PFSK-1 (cell line): ENCODE data around the gene CEP78.

Experiments used
- FOXP2 ChIP-seq: optimal IDR thresholded peaks from 2 replicates; pipeline ENCODE3; 2011; ENCODE audit warnings: borderline replicate concordance, control low read depth, inconsistent platforms; ENCODE audit not compliant: insufficient read depth; ENCODE audit errors: extremely low read length, extremely low read depth
- POLR2AphosphoS5 ChIP-seq: IDR thresholded peaks from 2 replicates; pipeline ENCODE4 v1.6.1; 2012; ENCODE audit warnings: low read depth, mild to moderate bottlenecking, control low read depth, low read length, moderate library complexity
- SIN3A ChIP-seq: IDR thresholded peaks from 2 replicates; pipeline ENCODE4 v1.6.1; 2012; ENCODE audit warnings: mild to moderate bottlenecking, low read length, moderate library complexity, borderline replicate concordance; ENCODE audit not compliant: insufficient read depth
- TAF1 ChIP-seq: IDR thresholded peaks from 2 replicates; pipeline ENCODE4 v1.6.1; 2012; ENCODE audit warnings: low read length, control low read depth, borderline replicate concordance; ENCODE audit not compliant: insufficient read depth
- TF ChIP-seq, protein P1 (sequence below), 2 experiments: IDR thresholded peaks; 2 replicates each; pipeline versions ENCODE4 v1.6.1 to v1.8.0; 2011 to 2012; ENCODE audit warnings: low read depth in 2 of 2, low read length in 2 of 2, control low read depth in 1 of 2, inconsistent platforms in 1 of 2, mild to moderate bottlenecking in 1 of 2, moderate library complexity in 1 of 2; ENCODE audit not compliant: insufficient read depth in 1 of 2

DNA sequence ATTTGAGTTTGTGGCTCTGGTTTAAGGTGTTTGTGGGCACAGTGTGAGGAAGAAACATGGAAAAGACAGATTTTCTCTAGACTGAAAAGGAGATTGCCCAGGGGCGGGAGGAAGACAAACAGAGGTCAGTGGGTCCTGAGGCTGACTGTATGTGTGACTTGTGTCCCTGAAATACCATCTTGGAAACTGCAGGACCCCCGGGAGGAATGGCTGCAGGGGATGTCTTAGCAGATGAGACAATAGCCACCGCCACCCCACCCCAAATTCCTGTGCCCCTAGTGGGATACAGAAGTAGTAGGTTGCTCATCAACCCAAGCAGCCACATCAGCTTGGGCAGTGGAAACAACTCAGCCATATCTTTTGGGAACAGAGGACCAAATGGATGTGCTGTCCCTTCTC lies 59.3 kb downstream of the CEP78 start:
- TF ChIP-seq POLR2AphosphoS5 (no peak), TAF1 (no peak), SIN3A (no peak), FOXP2 (no peak)
- TF ChIP-seq, protein P1, sequence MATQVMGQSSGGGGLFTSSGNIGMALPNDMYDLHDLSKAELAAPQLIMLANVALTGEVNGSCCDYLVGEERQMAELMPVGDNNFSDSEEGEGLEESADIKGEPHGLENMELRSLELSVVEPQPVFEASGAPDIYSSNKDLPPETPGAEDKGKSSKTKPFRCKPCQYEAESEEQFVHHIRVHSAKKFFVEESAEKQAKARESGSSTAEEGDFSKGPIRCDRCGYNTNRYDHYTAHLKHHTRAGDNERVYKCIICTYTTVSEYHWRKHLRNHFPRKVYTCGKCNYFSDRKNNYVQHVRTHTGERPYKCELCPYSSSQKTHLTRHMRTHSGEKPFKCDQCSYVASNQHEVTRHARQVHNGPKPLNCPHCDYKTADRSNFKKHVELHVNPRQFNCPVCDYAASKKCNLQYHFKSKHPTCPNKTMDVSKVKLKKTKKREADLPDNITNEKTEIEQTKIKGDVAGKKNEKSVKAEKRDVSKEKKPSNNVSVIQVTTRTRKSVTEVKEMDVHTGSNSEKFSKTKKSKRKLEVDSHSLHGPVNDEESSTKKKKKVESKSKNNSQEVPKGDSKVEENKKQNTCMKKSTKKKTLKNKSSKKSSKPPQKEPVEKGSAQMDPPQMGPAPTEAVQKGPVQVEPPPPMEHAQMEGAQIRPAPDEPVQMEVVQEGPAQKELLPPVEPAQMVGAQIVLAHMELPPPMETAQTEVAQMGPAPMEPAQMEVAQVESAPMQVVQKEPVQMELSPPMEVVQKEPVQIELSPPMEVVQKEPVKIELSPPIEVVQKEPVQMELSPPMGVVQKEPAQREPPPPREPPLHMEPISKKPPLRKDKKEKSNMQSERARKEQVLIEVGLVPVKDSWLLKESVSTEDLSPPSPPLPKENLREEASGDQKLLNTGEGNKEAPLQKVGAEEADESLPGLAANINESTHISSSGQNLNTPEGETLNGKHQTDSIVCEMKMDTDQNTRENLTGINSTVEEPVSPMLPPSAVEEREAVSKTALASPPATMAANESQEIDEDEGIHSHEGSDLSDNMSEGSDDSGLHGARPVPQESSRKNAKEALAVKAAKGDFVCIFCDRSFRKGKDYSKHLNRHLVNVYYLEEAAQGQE (IDR thresholded peaks at IDR 0.05; ENCODE audit: insufficient read depth in 1 of 2, low read depth in 2 of 2, low read length in 2 of 2), result no peak
